ENCODE results near the gene SV2A.
A peak's percentile ranks its signal among the peaks of the same experiment; 100 is the strongest.
"Not testable (repeated sequence)": the region's sequence is repeated elsewhere in the genome, so short reads cannot be mapped to it uniquely, and the experiment has no call there.

The SV2A gene

GRCh38 chr1:149877211-149877946 lies 40.3 kb downstream of the SV2A start:
- no peak for TF ChIP-seq CREB5 (CRISPR knock-in tag; IDR thresholded peaks at IDR 0.05; ENCODE audit: low read depth)
- TF ChIP-seq GLIS3 (CRISPR knock-in tag; IDR thresholded peaks at IDR 0.05), result no peak
- TF ChIP-seq BACH2 (CRISPR knock-in tag; IDR thresholded peaks at IDR 0.05; ENCODE audit: borderline replicate concordance), result no peak
- TF ChIP-seq PPARA (CRISPR knock-in tag; IDR thresholded peaks at IDR 0.05; ENCODE audit: borderline replicate concordance), result no peak
- TF ChIP-seq ZNF70 (CRISPR knock-in tag; IDR thresholded peaks at IDR 0.05), result no peak
- TF ChIP-seq, protein P1, sequence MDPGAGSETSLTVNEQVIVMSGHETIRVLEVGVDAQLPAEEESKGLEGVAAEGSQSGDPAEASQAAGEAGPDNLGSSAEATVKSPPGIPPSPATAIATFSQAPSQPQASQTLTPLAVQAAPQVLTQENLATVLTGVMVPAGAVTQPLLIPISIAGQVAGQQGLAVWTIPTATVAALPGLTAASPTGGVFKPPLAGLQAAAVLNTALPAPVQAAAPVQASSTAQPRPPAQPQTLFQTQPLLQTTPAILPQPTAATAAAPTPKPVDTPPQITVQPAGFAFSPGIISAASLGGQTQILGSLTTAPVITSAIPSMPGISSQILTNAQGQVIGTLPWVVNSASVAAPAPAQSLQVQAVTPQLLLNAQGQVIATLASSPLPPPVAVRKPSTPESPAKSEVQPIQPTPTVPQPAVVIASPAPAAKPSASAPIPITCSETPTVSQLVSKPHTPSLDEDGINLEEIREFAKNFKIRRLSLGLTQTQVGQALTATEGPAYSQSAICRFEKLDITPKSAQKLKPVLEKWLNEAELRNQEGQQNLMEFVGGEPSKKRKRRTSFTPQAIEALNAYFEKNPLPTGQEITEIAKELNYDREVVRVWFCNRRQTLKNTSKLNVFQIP (CRISPR knock-in tag; IDR thresholded peaks at IDR 0.05; ENCODE audit: borderline replicate concordance, low read depth), result no peak
- no peak for ATAC-seq

DNA sequence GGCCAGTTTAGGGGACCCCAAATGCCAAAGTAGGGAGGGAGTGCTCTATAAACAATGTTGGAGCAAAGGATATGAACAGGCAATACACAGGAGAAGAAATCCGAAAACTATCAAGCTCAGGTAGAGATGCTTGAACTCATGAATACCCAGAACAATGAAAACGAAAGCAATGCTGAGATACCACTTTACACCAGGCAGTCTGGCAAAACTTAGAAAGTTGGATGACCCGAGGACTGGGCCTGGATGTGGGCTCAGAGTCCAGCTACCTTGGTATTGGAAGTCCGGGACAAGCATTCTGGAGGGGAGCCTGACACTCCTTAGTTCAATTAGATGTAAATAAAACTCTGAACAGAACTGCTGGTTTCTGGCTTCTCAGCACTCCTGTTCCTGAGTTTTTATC lies 44.6 kb downstream of the SV2A start:
- ATAC-seq, result not testable (repeated sequence)

- not testable (repeated sequence) for ATAC-seq
These were observed 50.8 kb downstream of the SV2A start for GRCh38 chr1:149866887-149867286.

DNA sequence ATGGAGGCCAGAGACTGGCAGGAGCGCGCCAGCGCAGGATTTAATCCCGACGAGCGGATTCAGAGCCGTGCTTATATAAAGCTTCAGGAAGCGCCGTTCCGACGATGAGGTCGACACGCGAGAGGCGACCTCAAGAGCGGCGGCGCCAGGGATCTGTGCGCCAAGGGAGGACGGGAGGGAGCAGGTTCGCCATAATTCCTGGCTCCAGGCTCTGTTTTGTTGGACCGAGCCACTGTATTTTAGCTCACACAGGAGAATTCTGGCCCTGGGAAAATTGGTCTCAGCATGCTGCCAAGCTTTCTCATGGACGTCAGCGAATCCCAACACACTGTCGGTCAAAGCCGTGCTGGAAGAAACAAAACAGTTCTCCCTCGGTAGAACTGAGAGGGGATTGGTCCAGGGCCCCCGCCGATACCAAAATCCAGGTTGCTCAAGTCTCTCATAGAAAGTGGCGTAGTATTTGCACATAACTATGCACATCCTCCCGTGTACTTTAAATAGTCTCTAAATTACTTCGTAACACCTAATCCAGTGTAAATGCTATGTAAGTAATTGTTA lies 56.1 kb downstream of the SV2A start:
- peak; percentile 31 for ATAC-seq

GRCh38 chr1:149860684-149861496 lies 56.8 kb downstream of the SV2A start:
- peak; percentile 78 for ATAC-seq

DNA sequence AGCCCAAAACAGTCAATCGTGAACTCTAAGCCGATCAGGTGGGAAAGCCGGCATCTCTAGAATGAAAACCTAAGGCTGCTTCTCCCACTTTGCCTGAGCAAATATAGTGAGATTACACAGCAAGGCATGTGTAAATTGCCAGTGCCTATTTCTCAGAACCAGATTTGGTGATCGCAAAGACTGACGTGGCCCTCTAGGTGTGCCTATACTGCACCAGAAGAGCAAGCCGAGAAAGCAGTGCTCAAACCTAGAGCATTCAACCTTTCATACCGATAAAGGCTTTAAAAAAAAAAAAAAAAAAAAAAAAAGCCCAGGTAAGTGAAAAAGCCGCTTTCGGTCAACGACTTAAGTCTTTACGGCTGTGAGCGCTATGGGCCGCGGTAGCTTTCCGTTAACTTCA lies 57.4 kb downstream of the SV2A start:
- ATAC-seq, result peak; percentile 0
